Thyroid gland (tissue), 4 donors: ENCODE data around the gene POT1. TPM values are rescaled to one million over a fixed set of nuclear protein-coding genes. Genes with fewer than 3 reads are reported as not detected.

Experiments
- DNase-seq, 2 donors: peaks; one replicate each; pipeline ENCODE4 v3.0.0-alpha.2; 2019
- H3K27ac ChIP-seq, 3 donors: fragments of 200-600 bp; sonication (generic); 1 replicate in 2 of 3; 2 replicates in 1 of 3; pipeline ENCODE4 v1.5.1; 2016 to 2019; ENCODE audit warnings: mild to moderate bottlenecking in 1 of 3, moderate library complexity in 1 of 3
- H3K27me3 ChIP-seq: fragments of 200-600 bp; sonication (generic); one replicate; pipeline ENCODE4 v1.5.1; 2019
- H3K36me3 ChIP-seq, 2 donors: fragments of 200-600 bp; sonication (generic); one replicate each; pipeline ENCODE4 v1.5.1; 2016 to 2019
- H3K4me1 ChIP-seq, 2 donors: fragments of 200-600 bp; sonication (generic); one replicate each; pipeline ENCODE4 v1.5.1; 2017 to 2019
- H3K4me3 ChIP-seq, 3 donors: fragments of 200-600 bp; sonication (generic); replicated peaks in 1 of 3; 1 replicate in 2 of 3; 2 replicates in 1 of 3; pipeline ENCODE4 v1.5.1; 2016; ENCODE audit warnings: mild to moderate bottlenecking in 1 of 3
- H3K9me3 ChIP-seq: fragments of 200-600 bp; sonication (generic); one replicate; pipeline ENCODE4 v1.5.1; 2017
- POLR2A ChIP-seq, 2 donors: fragments of 450-650 bp; IDR thresholded peaks; one replicate each; pipeline ENCODE4 v1.6.1; 2017; ENCODE audit warnings: antibody characterized with exemption in 2 of 2, mild to moderate bottlenecking in 2 of 2, moderate library complexity in 1 of 2
- WGBS, 2 donors: methylation state at CpG; one replicate each; pipeline ENCODE4 v1.1.5; 2017; 5-methylcytosine and 5-hydroxymethylcytosine counted together
- intact Hi-C: fragments of 100-400 bp; cut with DNase I; formaldehyde crosslinking; loops from one replicate; pipeline ENCODE4 v1.15.1; 2023
- total RNA-seq, 4 donors: library from RNA; depleted of rRNA; stranded (reverse); fragments of >200 nt; gene quantifications; one replicate each; pipeline ENCODE4 v1.2.3, GENCODE V29; 2016
- TF ChIP-seq, protein P1 (sequence below), 6 experiments: fragments of 200-600 bp in 3 of 6; fragments of 450-650 bp in 3 of 6; sonication (generic) in 3 of 6; IDR thresholded peaks; one replicate each; pipeline ENCODE4 v1.5.1; 2016 to 2019; ENCODE audit warnings: antibody characterized with exemption in 6 of 6, mild to moderate bottlenecking in 2 of 6, inconsistent platforms in 1 of 6, moderate library complexity in 1 of 6

POT1 gene
- total RNA-seq, 4 donors from 2014 or later, result 30.6 to 48.4 (median 35.4) TPM

- H3K4me1 ChIP-seq, result no peaks in the 10 kb centered on the region
- no peak overlapping the region for H3K4me3 ChIP-seq
- 88 to 90% methylated on average over 4 of the region's 4 CpGs for WGBS, 2 donors
- H3K27ac ChIP-seq, result no peak overlapping the region
- TF ChIP-seq POLR2A (IDR thresholded peaks at IDR 0.05), result no peak
- TF ChIP-seq, protein P1, sequence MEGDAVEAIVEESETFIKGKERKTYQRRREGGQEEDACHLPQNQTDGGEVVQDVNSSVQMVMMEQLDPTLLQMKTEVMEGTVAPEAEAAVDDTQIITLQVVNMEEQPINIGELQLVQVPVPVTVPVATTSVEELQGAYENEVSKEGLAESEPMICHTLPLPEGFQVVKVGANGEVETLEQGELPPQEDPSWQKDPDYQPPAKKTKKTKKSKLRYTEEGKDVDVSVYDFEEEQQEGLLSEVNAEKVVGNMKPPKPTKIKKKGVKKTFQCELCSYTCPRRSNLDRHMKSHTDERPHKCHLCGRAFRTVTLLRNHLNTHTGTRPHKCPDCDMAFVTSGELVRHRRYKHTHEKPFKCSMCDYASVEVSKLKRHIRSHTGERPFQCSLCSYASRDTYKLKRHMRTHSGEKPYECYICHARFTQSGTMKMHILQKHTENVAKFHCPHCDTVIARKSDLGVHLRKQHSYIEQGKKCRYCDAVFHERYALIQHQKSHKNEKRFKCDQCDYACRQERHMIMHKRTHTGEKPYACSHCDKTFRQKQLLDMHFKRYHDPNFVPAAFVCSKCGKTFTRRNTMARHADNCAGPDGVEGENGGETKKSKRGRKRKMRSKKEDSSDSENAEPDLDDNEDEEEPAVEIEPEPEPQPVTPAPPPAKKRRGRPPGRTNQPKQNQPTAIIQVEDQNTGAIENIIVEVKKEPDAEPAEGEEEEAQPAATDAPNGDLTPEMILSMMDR (IDR thresholded peaks at IDR 0.05), result no peak
- H3K36me3 ChIP-seq, result no peaks in the 10 kb centered on the region
- no peaks in the 10 kb centered on the region for H3K9me3 ChIP-seq
- DNase-seq, result no peak
- intact Hi-C loops, result no loop called here
- no peaks in the 10 kb centered on the region for H3K27me3 ChIP-seq
Measured at GRCh38 chr7:124773938-124774337, 155.7 kb downstream of the POT1 start.

DNA sequence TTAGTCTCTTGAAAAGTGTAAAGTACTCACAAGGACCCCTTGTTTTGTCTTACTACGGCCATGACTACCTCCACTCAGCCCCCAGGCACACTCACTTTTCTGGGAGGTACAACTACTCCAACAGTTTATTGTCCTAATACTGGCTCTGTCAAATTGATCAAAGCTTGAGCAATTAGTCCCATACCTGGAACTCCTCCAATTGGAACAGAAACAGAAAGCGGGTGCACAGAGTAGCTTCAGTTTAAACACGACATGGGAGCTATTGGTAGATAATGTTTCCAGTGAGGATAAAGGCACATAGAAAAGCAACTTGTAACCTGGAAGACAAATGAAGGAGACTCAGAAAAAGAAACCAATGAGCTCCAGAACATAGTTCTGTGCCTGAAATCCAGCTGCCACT, 156.3 kb downstream of the POT1 start:
- no peaks in the 10 kb centered on the region for H3K36me3 ChIP-seq

More for the DNA sequence above, 156.3 kb downstream of the POT1 start:
- Histone ChIP-seq H3K9me3 (no peaks in the 10 kb centered on the region), H3K4me1 (no peaks in the 10 kb centered on the region), H3K27me3 (no peaks in the 10 kb centered on the region), H3K27ac (no peak overlapping the region), H3K4me3 (no peak overlapping the region)
- intact Hi-C loops, result no loop called here
- no peak for DNase-seq
- TF ChIP-seq, protein P1 (IDR thresholded peaks at IDR 0.05), result no peak
- no peak for TF ChIP-seq POLR2A (IDR thresholded peaks at IDR 0.05)
- 81 to 82% methylated on average over 3 of the region's 3 CpGs for WGBS, 2 donors

Other genes starting within 250 kb of the POT1 start
- under 1 TPM in 3 of 4 donors, not detected in 1; 0.13 to 0.22 (median 0.20) TPM for gene GPR37, start 164.0 kb downstream of the POT1 start, total RNA-seq